Measurements from ENCODE around the gene HACE1.
"Not testable (repeated sequence)": the region's sequence is repeated elsewhere in the genome, so short reads cannot be mapped to it uniquely, and the experiment has no call there.

The HACE1 gene, protein sequence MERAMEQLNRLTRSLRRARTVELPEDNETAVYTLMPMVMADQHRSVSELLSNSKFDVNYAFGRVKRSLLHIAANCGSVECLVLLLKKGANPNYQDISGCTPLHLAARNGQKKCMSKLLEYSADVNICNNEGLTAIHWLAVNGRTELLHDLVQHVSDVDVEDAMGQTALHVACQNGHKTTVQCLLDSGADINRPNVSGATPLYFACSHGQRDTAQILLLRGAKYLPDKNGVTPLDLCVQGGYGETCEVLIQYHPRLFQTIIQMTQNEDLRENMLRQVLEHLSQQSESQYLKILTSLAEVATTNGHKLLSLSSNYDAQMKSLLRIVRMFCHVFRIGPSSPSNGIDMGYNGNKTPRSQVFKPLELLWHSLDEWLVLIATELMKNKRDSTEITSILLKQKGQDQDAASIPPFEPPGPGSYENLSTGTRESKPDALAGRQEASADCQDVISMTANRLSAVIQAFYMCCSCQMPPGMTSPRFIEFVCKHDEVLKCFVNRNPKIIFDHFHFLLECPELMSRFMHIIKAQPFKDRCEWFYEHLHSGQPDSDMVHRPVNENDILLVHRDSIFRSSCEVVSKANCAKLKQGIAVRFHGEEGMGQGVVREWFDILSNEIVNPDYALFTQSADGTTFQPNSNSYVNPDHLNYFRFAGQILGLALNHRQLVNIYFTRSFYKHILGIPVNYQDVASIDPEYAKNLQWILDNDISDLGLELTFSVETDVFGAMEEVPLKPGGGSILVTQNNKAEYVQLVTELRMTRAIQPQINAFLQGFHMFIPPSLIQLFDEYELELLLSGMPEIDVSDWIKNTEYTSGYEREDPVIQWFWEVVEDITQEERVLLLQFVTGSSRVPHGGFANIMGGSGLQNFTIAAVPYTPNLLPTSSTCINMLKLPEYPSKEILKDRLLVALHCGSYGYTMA

DNA sequence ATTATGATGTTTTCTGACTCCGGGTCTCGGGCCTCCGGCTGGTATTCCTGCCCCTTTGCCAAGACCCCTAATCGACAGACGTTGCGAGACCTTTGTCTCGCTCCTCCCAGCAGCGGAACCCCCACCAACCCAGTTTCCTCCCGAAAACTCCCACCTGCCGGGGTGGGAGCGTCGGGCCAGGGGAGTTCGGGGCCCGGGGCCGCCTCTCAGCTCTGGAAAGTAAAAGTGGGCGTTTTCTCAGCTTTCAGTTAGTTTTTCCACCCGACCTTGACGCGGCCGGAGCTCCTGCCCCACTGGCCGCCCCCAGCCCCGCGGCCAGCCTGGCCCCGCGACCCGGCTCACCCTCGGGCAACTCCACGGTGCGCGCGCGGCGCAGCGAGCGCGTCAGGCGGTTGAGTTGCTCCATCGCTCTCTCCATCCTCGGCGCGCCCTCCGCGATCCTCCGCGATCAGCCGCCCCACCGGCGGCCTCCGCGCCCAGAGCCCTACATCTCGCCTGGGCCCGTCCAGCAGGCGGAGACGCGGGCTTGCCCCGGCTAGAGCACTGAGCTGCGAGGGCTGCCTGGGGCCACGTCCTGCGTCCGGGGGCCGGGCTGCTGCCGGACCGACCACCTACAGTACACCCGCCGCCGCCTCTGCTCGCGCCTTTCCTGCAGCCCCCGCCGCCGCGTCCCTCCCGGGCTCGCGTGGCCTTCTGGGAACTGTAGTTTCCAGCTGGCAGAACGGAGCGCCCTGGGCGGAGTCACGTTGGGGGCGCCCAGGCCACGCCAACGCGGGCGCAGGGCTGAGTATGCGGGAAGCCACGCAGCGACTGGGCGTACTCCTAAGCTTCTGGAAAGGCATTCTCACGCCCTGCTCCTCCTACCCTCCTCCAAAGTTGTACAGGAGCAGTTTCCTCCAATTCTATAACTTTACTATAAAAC, at the start of gene HACE1:
Gene HACE1 (minus strand): TSS at position 695 of the 922 bp plus-strand sequence. CDS start 277 bp downstream, at position 418.
- H3K36me3 ChIP-seq (ENCODE audit: insufficient read depth, low read depth, low read length), result no peaks in the 10 kb centered on the region
- H3K4me3 ChIP-seq (ENCODE audit: low read length), result peak within 1 kb of the TSS; percentile 86
- H3K27me3 ChIP-seq (ENCODE audit: insufficient read depth, low read length), result no peaks in the 10 kb centered on the region
- peak within 1 kb of the TSS; percentile 72; the same call in 1 of the 2 replicates for H3K9ac ChIP-seq (ENCODE audit: low read depth, low read length)
- no peaks in the 10 kb centered on the region; the same call in 1 of the 2 replicates for H3K4me1 ChIP-seq (ENCODE audit: insufficient read depth, low read length)
- H3K9me3 ChIP-seq (ENCODE audit: insufficient read depth, low read depth, low read length), result no peaks in the 10 kb centered on the region
- H3K27ac ChIP-seq (ENCODE audit: low read length), result no peak within 1 kb of the TSS

DNA sequence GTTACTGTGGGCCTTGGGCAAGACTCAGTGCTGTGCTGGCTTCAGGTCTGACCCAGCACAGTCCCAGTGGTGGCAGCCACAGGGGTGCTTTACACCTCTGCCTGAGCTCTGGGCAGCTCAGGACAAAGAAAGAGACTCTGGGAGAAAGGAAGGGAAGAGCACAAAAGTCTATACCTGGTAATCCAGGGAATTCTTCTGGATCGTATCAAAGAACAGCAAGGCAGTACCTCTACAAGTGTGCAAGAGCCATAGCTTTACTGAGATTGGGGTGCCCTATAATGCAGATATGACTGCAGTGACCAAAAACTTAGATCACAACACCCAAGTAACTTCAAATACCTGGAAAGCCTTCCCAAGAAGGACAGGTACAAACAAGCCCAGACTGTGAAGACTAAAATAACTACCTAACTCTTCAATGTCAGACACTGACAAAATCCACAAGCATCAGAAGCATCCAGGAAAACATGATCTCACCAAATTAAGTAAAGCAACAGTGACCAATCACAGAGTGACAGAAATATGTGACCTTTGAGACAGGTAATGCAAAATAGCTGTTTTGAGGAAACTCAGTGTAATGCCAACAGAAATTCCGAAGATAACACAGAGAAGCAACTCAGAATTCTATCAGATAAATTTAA, 49.3 kb upstream of the HACE1 start:
- peaks cover 4% of the 10 kb centered on the region for H3K4me1 ChIP-seq (ENCODE audit: insufficient read depth, low read length)
- H3K36me3 ChIP-seq (ENCODE audit: insufficient read depth, low read depth, low read length), result no peaks in the 10 kb centered on the region
- H3K4me3 ChIP-seq (ENCODE audit: low read length), result no peak overlapping the region
- no peak overlapping the region for H3K27ac ChIP-seq (ENCODE audit: low read length)
- H3K9me3 ChIP-seq (ENCODE audit: insufficient read depth, low read depth, low read length), result peaks cover 4% of the 10 kb centered on the region
- H3K9ac ChIP-seq (ENCODE audit: low read depth, low read length), result no peak overlapping the region
- no peaks in the 10 kb centered on the region for H3K27me3 ChIP-seq (ENCODE audit: insufficient read depth, low read length)

DNA sequence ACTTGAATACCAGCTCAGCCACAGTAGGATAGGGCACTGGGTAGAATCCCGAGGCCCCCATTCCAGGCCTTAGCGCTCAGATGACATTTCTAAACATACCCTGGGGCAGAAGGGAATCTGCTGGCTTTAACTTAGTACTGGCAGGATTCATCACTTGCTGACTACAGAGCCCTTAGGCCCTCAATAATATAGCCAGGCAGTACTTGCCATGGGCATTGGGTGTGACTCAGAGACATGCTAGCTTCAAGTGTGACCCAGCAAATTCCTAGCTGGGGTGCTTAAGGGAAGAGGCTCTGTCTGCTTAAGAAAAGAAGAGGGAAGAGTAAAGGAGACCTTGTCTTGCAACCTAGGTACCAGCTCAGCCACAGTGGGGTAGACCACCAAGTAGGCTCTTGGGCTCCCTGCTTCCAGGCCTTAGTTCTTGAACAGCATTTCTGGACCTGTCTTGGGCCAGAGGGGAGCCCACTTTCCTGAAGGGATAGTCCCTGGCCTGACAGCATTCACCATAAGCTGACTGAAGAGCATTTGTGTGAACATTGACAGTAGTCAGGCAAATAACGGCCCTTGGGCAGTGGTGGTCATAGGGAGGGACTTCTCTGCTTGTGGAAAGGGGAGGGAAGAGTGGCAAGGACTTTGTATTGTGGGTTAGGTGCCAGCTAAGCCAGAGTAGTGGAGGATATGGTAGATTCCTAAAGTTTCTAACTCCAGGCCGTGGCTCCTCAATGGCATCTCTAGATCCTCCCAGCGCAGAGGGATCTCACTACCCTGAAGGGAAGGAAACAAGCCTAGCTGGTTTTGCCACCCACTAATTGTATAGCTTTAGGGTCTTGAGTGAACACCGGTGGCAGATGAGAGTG, 48.5 kb upstream of the HACE1 start:
- Histone ChIP-seq H3K9me3 (ENCODE audit: insufficient read depth, low read depth, low read length) (peaks cover 4% of the 10 kb centered on the region), H3K36me3 (ENCODE audit: insufficient read depth, low read depth, low read length) (no peaks in the 10 kb centered on the region), H3K27me3 (ENCODE audit: insufficient read depth, low read length) (no peaks in the 10 kb centered on the region), H3K27ac (ENCODE audit: low read length) (no peak overlapping the region), H3K4me1 (ENCODE audit: insufficient read depth, low read length) (peaks cover 4% of the 10 kb centered on the region), H3K9ac (ENCODE audit: low read depth, low read length) (no peak overlapping the region), H3K4me3 (ENCODE audit: low read length) (no peak overlapping the region)

DNA sequence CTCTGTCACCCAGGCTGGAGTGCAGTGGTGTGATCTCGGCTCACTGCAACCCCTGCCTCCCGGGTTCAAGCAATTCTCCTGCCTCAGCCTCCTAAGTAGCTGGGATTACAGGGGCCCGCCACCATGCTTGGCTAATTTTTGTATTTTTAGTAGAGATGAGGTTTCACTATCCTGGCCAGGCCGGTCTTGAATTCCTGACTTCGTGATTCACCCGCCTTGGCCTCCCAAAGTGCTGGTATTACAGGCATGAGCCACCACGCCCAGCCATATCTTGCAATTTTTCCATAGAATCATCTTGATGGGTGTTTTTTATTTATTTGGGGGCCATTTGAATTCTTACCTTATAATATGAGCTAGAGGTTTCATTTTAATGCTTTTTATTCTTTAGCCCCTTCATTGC, 39.2 kb upstream of the HACE1 start:
- H3K4me1 ChIP-seq (ENCODE audit: insufficient read depth, low read length); H3K9me3 ChIP-seq (ENCODE audit: insufficient read depth, low read depth, low read length); H3K27me3 ChIP-seq (ENCODE audit: insufficient read depth, low read length); H3K27ac ChIP-seq (ENCODE audit: low read length); H3K36me3 ChIP-seq (ENCODE audit: insufficient read depth, low read depth, low read length); H3K9ac ChIP-seq (ENCODE audit: low read depth, low read length); H3K4me3 ChIP-seq (ENCODE audit: low read length): not testable (repeated sequence)

DNA sequence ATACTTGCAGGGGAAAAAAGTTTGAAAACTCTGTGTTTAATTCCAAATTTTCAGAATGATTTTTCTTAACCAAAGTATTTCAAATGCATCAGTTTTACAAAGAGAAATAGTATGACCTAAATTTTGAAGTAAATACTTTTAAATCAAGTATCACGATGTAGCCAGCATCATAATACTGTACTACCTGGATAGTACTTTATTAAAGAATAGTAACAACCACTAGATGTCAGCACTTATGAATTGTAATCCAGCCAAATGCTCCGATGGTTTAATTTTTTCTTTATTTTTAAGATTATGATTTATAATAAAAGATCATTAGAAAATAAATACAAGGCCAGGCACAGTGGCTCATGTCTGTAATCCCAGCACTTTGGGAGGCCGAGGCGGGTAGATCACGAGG, 37.2 kb upstream of the HACE1 start:
- no peak overlapping the region for H3K27ac ChIP-seq (ENCODE audit: low read length)
- H3K27me3 ChIP-seq (ENCODE audit: insufficient read depth, low read length), result no peaks in the 10 kb centered on the region
- no peaks in the 10 kb centered on the region for H3K9me3 ChIP-seq (ENCODE audit: insufficient read depth, low read depth, low read length)
- no peak overlapping the region for H3K4me3 ChIP-seq (ENCODE audit: low read length)
- H3K36me3 ChIP-seq (ENCODE audit: insufficient read depth, low read depth, low read length), result no peaks in the 10 kb centered on the region
- H3K4me1 ChIP-seq (ENCODE audit: insufficient read depth, low read length), result no peaks in the 10 kb centered on the region; the same call in 1 of the 2 replicates
- H3K9ac ChIP-seq (ENCODE audit: low read depth, low read length), result no peak overlapping the region

DNA sequence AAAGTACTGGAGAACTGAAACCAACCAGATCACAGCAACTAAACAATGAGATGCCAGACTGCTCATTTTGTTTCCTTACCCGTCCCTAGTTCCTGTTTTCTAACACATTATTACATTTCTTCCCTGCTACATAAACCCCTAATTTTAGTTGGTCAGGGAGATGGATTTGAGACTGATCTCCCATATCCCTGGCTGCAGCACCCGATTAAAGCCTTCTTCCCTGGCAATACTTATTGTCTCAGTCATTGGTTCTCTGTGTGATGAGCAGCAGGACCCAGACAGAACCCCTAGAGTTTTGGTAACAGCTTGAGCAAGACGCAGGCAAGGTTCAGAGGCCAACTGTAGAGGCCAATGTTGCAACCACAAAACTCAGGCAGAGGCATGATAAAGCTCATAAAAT, 28.3 kb upstream of the HACE1 start:
- no peak overlapping the region for H3K27ac ChIP-seq (ENCODE audit: low read length)
- H3K4me1 ChIP-seq (ENCODE audit: insufficient read depth, low read length), result no peaks in the 10 kb centered on the region
- H3K9me3 ChIP-seq (ENCODE audit: insufficient read depth, low read depth, low read length), result peaks cover 11% of the 10 kb centered on the region
- H3K36me3 ChIP-seq (ENCODE audit: insufficient read depth, low read depth, low read length), result no peaks in the 10 kb centered on the region
- H3K27me3 ChIP-seq (ENCODE audit: insufficient read depth, low read length), result no peaks in the 10 kb centered on the region
- no peak overlapping the region for H3K9ac ChIP-seq (ENCODE audit: low read depth, low read length)
- no peak overlapping the region for H3K4me3 ChIP-seq (ENCODE audit: low read length)

DNA sequence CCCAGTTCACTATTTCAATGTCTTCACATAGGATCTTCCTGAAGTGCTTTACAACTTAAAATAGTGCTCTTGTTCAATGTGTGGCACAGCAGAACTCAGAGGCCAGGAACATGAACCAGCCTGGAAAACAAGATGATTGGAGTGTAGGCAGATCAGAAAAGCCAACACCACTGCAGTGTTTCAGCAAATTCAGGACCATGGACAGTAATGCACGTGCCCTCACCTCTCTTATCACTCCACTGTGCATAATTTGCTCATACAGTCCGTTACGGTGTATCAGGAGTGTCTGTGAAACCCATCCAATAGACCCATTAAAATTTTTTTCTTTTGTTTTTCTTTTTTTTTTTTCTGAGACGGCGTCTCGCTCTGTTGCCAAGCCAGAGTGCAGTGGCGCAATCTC, 27.6 kb upstream of the HACE1 start:
- H3K36me3 ChIP-seq (ENCODE audit: insufficient read depth, low read depth, low read length), result no peaks in the 10 kb centered on the region
- H3K27me3 ChIP-seq (ENCODE audit: insufficient read depth, low read length), result no peaks in the 10 kb centered on the region
- H3K9me3 ChIP-seq (ENCODE audit: insufficient read depth, low read depth, low read length), result peaks cover 11% of the 10 kb centered on the region
- no peak overlapping the region for H3K4me3 ChIP-seq (ENCODE audit: low read length)
- H3K27ac ChIP-seq (ENCODE audit: low read length), result no peak overlapping the region
- H3K9ac ChIP-seq (ENCODE audit: low read depth, low read length), result no peak overlapping the region
- H3K4me1 ChIP-seq (ENCODE audit: insufficient read depth, low read length), result no peaks in the 10 kb centered on the region

DNA sequence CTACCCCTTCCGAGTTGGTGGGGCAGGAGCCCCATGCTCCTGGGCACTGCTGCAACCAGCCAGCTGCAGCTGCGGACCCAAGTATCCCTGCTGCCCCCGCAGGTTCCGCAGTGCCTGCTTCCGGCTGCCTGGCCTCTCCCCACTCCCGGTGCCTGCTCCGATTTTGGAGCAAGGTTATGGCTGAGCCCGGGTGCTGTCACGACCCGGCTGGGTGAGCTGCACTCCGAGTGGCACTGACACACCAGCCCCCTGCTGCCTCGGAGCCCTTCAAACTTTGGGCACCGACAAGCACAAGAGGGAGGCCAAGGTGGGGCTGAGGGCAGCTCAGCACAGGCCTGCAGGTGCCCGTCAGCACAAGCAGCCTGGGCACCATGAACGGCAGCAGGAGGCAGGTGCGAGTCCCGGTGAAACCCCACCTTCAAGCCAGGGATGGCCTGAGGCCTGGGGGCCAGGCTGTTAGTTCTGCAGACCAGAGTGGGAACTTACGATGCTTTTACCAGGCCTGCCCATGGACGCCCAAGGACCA, 25.9 kb upstream of the HACE1 start:
- Histone ChIP-seq H3K27ac (ENCODE audit: low read length) (no peak overlapping the region), H3K36me3 (ENCODE audit: insufficient read depth, low read depth, low read length) (no peaks in the 10 kb centered on the region), H3K4me1 (ENCODE audit: insufficient read depth, low read length) (no peaks in the 10 kb centered on the region), H3K9ac (ENCODE audit: low read depth, low read length) (no peak overlapping the region), H3K9me3 (ENCODE audit: insufficient read depth, low read depth, low read length) (peaks cover 11% of the 10 kb centered on the region), H3K27me3 (ENCODE audit: insufficient read depth, low read length) (no peaks in the 10 kb centered on the region), H3K4me3 (ENCODE audit: low read length) (no peak overlapping the region)

DNA sequence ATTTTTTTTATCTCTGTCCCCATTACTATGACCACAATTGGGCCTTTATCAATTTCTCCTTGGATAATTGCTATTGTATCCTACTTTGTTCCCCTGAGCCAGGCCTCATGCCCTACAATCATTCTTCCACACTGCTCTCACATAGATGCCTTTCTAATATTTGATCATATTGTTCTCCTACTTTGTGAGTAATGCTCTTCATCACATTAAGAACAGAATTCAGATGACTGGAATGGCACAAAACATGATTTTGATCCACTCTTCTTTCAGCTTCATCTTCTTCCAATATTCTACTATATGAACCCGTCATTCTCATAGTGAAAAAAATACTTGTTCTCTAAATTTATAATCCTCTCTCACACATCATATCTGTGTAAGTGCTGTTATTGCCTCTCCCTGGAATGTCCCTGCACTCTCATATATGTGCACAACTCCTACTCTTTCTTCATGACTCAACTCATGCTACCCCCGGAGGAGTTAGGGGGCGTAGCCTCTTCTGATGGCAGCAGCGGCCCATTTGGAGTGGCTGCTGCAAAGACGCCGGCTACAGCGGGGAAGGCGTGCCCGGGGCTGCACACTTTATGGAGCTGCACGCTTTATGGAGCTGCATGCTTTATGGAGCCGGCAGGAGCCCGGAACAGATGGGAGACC, 25.3 kb upstream of the HACE1 start:
- H3K9ac ChIP-seq (ENCODE audit: low read depth, low read length), result no peak overlapping the region
- H3K4me1 ChIP-seq (ENCODE audit: insufficient read depth, low read length), result no peaks in the 10 kb centered on the region
- H3K9me3 ChIP-seq (ENCODE audit: insufficient read depth, low read depth, low read length), result peaks cover 11% of the 10 kb centered on the region
- no peak overlapping the region for H3K4me3 ChIP-seq (ENCODE audit: low read length)
- H3K36me3 ChIP-seq (ENCODE audit: insufficient read depth, low read depth, low read length), result no peaks in the 10 kb centered on the region
- H3K27ac ChIP-seq (ENCODE audit: low read length), result no peak overlapping the region
- no peaks in the 10 kb centered on the region for H3K27me3 ChIP-seq (ENCODE audit: insufficient read depth, low read length)

All from iPS-20b (cell line).